GM12864 (cell line): ENCODE measurements around the gene TMED4.

Source experiments
- DNase-seq: peaks from one replicate; pipeline ENCODE4 v3.0.0-alpha.2; 2011; ENCODE audit warnings: low read depth
- H3K4me3 ChIP-seq: 2 replicates; pipeline ENCODE4 v1.5.1; 2011; ENCODE audit warnings: mild to moderate bottlenecking, low read depth, low read length, control low read depth
- TF ChIP-seq, protein P1 (sequence below): IDR thresholded peaks from 2 replicates; pipeline ENCODE4 v1.5.1; 2011; ENCODE audit warnings: low read depth, mild to moderate bottlenecking, moderate library complexity, low read length, control low read depth, inconsistent platforms; ENCODE audit errors: missing control alignments

TMED4 gene

DNA sequence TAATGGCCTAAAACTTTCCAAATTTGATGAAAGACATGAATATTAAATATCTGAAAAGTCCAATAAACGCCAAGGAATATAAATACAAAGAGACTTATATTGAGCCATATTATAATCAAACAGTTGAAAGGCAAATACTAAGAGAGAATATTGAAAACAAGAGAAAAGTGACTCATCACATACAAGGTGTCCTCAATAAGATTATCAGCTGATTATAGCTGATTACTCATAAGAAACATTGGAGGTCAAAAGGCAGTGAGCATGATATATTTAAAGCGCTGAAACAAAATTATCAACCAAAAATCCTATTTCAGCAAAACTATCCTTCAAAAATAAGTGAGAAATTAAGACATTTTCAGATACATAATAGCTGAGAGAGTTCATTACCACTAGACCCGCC lies 33.1 kb downstream of the TMED4 start:
- H3K4me3 ChIP-seq, result no peak overlapping the region
- DNase-seq, result no peak
- TF ChIP-seq, protein P1, sequence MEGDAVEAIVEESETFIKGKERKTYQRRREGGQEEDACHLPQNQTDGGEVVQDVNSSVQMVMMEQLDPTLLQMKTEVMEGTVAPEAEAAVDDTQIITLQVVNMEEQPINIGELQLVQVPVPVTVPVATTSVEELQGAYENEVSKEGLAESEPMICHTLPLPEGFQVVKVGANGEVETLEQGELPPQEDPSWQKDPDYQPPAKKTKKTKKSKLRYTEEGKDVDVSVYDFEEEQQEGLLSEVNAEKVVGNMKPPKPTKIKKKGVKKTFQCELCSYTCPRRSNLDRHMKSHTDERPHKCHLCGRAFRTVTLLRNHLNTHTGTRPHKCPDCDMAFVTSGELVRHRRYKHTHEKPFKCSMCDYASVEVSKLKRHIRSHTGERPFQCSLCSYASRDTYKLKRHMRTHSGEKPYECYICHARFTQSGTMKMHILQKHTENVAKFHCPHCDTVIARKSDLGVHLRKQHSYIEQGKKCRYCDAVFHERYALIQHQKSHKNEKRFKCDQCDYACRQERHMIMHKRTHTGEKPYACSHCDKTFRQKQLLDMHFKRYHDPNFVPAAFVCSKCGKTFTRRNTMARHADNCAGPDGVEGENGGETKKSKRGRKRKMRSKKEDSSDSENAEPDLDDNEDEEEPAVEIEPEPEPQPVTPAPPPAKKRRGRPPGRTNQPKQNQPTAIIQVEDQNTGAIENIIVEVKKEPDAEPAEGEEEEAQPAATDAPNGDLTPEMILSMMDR, result no peak

DNA sequence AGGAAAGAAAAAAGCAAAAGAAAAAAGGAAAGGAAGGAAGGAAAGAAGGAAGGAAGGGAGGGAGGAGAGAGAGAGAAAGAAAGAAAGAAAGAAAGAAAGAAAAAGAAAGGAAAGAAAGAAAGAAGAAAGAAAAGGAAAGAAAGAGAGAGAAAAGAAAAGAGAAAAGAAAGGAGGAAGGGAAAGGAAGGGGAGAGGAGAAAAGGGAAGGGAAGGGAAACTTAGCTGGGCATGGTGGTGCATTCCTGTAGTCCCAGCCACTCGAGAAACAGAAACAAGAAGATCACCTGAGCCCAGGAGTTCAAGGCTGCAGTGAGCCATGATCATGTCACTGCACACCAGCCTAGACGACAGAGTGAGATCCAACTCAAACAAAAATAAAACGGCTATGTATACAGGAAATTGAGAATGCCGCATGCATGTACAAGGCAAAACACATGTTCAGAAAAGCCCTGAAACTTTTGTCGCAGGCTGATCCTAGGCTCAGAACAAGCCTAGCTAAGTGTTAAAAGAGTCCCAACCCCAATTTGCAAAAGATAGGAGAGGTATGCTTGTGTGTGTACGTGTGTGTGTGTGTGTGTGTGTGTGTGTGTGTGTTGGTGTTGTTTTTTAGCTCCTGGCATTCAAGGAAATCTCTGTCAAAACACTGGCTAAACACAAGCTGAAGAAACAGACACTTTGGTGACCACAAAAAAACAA lies 34.3 kb downstream of the TMED4 start:
- no peak for DNase-seq
- H3K4me3 ChIP-seq, result no peak overlapping the region
- TF ChIP-seq, protein P1, result no peak

DNA sequence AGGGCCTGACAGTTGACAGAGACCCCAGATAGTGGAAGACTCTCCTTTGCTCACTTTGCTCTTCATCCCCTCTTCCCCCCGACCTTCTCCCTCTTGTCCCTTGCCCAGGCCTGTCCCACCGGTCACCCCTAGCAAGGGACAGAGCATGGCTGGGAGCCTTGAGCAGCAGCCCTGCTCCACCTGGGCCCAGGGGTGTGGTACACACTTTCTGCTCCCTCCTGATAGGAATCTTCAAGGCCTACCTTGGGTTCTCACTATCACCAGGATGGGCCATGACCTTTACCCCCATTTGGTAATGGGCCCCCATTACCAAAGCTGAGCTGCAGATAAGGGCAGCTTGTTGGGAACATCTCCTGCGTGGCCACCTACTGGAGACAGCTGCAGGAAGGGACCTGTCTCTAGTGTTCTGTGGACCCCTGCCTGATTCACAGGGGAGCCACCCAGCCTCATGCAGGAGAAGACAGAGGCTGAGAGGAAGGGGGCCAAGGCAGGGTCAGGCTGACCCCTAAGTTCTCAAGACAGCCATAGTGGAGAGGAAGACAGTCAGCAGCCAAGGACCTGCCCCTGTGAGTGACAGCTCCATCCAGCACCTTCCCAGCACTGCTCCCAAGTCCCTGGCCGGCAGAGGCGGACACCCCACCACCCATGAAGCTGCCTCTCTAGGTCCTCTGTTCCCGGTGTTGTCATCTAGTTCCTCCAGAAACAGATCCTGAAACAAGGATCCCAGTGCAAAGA lies 40.0 kb downstream of the TMED4 start:
- no peak for DNase-seq
- TF ChIP-seq, protein P1, result no peak
- no peak overlapping the region for H3K4me3 ChIP-seq

DNA sequence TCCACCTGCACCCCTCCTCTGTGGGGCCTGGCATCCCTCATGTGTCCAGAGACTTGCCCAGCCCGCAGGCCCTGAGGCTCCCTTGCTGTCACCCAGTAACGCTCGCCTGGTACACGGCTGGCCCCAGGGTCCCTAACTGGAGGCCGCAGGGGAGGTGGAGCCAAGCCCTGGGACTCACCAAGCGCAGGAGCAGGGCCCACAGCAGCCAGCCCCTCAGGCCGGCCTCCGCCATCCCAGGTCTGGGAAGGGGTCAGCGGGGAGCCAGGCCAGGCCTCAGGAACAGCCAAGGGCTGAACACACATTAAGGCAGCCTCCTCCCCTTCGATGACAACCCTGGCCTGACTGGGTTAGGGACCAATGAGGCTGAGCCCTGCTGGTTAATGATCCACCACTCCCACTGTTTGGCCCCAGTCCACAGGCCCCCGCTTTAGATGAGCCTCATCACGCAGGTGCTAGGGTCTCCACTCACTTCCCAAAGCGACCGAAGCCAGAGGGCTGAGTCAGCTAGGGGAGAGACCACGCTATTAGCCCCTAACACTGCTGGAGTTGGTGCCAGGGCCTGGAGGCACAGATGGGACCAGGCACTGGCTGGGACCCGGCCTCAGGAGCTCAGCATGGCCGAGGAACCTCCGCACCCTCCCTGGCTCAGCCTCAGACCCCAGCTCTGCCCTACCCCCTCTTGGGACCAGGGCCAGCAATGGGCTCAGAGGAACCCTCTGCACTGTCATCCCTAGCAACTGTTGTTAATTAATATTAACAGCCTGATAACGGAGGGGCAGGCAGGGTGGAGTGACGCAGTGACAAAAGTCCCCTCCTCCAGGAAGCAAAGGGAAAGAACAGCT lies 40.8 kb downstream of the TMED4 start, which contains the start of gene NPC1L1:
Gene NPC1L1, minus strand, starts transcription at position 303 of the 842 bp plus-strand sequence. Its CDS starts 71 bp downstream, at position 232.
- TF ChIP-seq, protein P1, result no peak
- H3K4me3 ChIP-seq, result no peak within 1 kb of the TSS
- DNase-seq, result no peak

DNA sequence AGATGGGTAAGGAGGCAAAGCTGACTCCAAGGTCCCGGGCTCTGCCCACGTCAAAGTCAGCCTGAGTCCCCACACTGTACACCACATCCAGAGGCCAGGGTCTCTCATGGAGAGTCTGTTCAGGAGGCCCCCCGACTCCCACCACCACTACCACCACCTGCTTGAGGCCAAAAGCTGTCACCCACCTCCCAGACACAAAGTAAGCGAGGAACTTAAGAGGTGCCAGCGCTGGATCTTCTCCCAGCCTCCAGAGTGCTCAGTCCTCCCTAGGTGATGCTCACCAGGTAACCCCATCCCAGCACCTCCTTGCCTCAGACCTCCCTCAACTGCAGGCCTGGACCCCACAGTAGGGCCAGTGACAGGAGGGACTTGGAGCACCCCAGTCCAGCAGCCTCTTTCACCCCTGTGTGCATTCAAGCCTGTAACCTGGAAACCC lies 41.4 kb downstream of the TMED4 start:
- TF ChIP-seq, protein P1, result no peak
- DNase-seq, result no peak
- no peak overlapping the region for H3K4me3 ChIP-seq

DNA sequence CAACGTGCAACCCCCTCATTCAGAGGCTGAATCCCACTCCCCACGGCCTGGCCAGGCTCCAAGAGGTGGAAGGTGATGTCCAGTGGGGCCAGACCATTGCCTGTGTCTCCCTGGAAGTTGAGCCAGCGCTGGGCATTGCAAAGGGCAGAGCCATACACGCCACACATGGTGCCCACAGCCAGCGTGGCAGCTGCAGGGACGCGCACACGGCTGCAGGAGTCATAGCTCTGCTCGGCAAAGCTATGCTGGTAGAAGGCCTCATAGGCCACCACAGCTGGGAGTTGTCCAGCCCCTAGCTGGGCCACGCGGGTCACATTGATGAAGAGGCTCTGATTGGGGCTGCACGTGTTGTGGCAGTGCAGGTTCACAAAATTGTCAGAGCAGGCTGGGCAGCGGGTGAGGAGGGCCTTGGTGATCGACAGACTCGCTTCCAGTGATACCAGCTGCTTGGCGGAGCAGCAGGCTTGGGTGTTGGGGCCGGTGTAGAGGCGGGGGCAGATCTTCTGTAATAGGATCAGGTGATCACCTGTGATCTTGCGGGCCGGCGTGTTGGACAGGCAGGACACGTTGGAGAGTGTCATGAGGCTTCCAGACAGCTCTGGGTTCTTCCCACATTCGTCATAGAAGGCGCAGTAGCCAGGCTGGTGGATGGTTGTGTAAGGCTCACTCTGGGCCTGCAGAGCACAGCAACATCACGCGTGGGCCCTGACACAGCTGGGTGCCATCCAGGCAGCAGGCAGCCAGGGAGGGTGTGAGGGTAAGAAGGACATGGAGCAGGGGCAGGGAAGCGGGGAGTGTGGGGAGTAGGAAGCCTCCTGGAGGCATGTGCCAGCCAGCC lies 42.1 kb downstream of the TMED4 start:
- DNase-seq, result no peak
- TF ChIP-seq, protein P1, result no peak
- no peak overlapping the region for H3K4me3 ChIP-seq
